Neural crest cell (in vitro differentiated cells): ENCODE measurements around the gene CTIF. TPM values are rescaled to one million over a fixed set of nuclear protein-coding genes. Genes with fewer than 3 reads are reported as not detected.

Source experiments
- DNase-seq: peaks from one replicate; pipeline ENCODE4 v3.0.0; 2021; ENCODE audit warnings: low read depth, mixed read lengths, low spot score
- H3K27ac Mint-ChIP-seq: one replicate; pipeline ENCODE4 v1.8.0; 2021; ENCODE audit warnings: mild to moderate bottlenecking, mixed read lengths; ENCODE audit not compliant: unreplicated experiment
- H3K27me3 Mint-ChIP-seq: 2 replicates; pipeline ENCODE4 v1.8.0; 2021; ENCODE audit warnings: low read depth, mild to moderate bottlenecking, mixed read lengths
- H3K36me3 Mint-ChIP-seq: 2 replicates; pipeline ENCODE4 v1.8.0; 2021; ENCODE audit warnings: low read depth, mild to moderate bottlenecking, mixed read lengths
- H3K4me1 Mint-ChIP-seq: 2 replicates; pipeline ENCODE4 v1.8.0; 2021; ENCODE audit warnings: mixed read lengths
- H3K4me3 Mint-ChIP-seq: one replicate; pipeline ENCODE4 v1.8.0; 2021; ENCODE audit warnings: mild to moderate bottlenecking, mixed read lengths
- H3K9me3 Mint-ChIP-seq: 2 replicates; pipeline ENCODE4 v1.8.0; 2021; ENCODE audit warnings: mixed read lengths
- total RNA-seq: library from RNA; stranded (reverse); gene quantifications from 2 replicates; pipeline ENCODE4 v1.2.1, GENCODE V29; 2021
- TF ChIP-seq, protein P1 (sequence below): fragments of 200-600 bp; sonication (generic); conservative IDR thresholded peaks from 2 replicates; pipeline ENCODE4 v1.5.0; 2021; ENCODE audit warnings: antibody characterized with exemption, mild to moderate bottlenecking

CTIF gene
- total RNA-seq, 1 donor from 2014 or later, result 52.6 TPM

DNA sequence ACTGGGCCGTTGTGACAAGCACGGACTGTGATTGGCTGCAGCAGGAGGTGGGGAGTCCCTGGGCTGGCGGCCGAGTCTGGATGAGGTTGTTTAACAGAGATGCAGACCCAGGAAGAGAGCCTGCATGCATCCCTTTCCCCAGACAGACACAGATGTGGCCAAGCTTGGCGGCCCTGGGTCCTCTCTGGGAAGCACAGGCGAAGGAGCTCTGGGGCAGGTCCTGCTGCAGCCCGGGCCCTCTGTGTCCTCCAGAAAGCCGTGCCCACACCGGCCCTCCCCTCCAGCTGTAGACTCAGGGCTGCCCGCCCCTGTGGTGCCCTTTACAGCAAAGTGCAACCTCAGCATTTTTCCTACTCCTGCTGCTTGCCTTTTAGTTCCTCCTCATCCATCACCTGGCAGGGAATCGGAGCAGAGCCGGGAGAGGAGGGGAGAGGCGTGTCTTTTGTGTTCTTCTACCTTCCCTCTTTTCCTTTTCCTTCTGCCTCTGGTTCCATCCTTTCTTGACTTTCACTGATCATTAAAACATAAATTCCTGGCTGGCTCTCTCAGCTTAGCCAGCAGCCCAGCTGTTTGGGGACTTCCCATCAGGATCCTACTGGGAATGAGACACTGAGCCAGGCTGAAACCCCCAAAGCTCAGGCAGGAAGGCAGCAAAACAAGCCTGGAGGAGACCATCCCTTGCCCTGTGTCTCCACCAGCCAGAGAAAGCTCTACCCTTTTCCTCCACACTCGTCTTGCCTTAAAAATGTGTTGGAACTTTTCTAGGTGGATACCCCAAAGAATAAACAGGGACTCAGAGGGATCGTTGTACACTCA, 75.0 kb downstream of the CTIF start:
- H3K27ac Mint-ChIP-seq, result no peak overlapping the region
- no peak overlapping the region for H3K4me3 Mint-ChIP-seq
- peaks cover 14% of the 10 kb centered on the region for H3K4me1 Mint-ChIP-seq
- no peaks in the 10 kb centered on the region for H3K27me3 Mint-ChIP-seq
- TF ChIP-seq, protein P1, sequence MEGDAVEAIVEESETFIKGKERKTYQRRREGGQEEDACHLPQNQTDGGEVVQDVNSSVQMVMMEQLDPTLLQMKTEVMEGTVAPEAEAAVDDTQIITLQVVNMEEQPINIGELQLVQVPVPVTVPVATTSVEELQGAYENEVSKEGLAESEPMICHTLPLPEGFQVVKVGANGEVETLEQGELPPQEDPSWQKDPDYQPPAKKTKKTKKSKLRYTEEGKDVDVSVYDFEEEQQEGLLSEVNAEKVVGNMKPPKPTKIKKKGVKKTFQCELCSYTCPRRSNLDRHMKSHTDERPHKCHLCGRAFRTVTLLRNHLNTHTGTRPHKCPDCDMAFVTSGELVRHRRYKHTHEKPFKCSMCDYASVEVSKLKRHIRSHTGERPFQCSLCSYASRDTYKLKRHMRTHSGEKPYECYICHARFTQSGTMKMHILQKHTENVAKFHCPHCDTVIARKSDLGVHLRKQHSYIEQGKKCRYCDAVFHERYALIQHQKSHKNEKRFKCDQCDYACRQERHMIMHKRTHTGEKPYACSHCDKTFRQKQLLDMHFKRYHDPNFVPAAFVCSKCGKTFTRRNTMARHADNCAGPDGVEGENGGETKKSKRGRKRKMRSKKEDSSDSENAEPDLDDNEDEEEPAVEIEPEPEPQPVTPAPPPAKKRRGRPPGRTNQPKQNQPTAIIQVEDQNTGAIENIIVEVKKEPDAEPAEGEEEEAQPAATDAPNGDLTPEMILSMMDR, result no peak
- DNase-seq, result no peak
- no peaks in the 10 kb centered on the region for H3K9me3 Mint-ChIP-seq
- H3K36me3 Mint-ChIP-seq, result no peaks in the 10 kb centered on the region

DNA sequence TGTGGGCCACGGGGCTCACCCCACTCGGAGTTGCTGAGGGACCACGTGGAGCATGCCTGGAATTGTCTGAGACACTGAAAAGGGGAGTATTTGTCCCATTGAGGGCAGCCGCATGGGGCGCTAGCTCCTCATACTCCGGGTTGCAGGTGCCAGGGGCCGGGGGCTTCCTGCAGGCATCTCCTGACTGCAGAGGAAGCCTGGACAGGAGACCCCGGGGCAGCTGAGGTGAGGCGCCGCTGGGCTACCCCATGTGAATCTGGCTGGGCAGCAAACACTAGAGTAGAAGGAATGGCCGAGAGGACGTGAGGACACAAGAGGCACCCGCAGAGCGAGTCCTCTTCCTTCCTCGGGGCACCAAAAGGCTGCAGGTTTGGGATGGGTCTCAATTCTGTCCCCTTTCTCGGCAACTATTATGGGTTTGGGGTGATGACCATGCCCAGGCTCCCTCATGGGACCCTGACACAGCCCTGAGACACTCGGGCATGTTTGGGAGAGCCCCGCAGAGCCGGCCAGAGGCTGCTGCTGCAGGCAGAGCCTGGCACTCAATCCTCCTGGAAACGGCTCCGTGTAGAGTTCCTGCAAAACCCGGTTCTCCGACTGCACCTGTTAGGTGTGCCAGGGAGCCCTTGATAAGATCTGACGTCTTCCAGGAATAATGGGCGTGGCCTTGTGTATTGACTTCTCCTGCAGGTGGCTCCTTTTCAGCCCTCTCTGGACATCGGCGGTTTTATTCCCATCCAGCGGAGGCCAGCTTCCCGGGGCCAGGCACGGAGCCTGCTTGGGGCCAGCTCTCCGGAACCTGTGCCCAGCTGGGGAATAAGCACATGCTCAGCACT, 77.0 kb downstream of the CTIF start:
- H3K9me3 Mint-ChIP-seq, result no peaks in the 10 kb centered on the region
- peaks cover 14% of the 10 kb centered on the region for H3K4me1 Mint-ChIP-seq
- DNase-seq, result no peak
- no peaks in the 10 kb centered on the region for H3K27me3 Mint-ChIP-seq
- peak overlapping the region; percentile 35 for H3K27ac Mint-ChIP-seq
- H3K4me3 Mint-ChIP-seq, result no peak overlapping the region
- peaks cover 3% of the 10 kb centered on the region for H3K36me3 Mint-ChIP-seq
- TF ChIP-seq, protein P1, result no peak

DNA sequence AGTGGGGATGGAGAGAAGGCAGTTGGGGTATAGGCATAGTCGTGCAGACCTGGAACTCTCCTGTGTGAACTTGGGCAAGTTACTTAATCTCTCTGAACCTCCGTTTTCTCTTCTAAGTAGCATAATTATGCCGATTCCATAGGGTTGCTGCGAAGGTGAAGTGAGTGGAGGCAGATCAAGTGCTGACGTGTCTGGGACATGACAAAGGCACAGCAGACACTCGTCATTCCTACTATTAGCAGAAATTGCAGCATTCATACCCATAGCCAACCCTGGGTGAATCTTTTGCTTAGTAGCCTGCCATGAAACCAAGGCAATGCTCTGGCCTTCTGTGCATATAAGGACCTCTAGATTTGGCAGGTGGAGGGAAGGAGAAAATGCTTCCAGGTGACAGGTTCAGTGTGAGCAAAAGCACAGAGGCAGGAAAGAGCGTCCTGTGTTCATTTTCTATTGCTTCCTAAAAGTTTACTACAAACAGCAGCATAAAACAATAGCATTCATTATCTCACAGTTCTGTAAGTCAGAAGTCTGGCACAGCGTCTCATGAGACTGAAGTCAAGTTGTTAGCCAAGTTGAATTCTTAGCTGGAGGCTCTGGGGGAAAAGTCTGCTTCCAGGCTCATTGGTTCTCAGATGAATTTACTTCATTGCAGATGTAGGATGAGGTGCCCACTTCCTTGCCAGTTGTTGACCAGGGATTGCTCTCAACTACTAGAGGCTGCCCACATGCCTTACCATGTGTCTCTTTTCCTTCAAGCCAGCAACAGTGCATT, 77.8 kb downstream of the CTIF start:
- peaks cover 11% of the 10 kb centered on the region for H3K4me1 Mint-ChIP-seq
- H3K36me3 Mint-ChIP-seq, result peaks cover 3% of the 10 kb centered on the region
- DNase-seq, result no peak
- H3K27ac Mint-ChIP-seq, result no peak overlapping the region
- H3K4me3 Mint-ChIP-seq, result no peak overlapping the region
- no peaks in the 10 kb centered on the region for H3K27me3 Mint-ChIP-seq
- TF ChIP-seq, protein P1, result no peak
- no peaks in the 10 kb centered on the region for H3K9me3 Mint-ChIP-seq

DNA sequence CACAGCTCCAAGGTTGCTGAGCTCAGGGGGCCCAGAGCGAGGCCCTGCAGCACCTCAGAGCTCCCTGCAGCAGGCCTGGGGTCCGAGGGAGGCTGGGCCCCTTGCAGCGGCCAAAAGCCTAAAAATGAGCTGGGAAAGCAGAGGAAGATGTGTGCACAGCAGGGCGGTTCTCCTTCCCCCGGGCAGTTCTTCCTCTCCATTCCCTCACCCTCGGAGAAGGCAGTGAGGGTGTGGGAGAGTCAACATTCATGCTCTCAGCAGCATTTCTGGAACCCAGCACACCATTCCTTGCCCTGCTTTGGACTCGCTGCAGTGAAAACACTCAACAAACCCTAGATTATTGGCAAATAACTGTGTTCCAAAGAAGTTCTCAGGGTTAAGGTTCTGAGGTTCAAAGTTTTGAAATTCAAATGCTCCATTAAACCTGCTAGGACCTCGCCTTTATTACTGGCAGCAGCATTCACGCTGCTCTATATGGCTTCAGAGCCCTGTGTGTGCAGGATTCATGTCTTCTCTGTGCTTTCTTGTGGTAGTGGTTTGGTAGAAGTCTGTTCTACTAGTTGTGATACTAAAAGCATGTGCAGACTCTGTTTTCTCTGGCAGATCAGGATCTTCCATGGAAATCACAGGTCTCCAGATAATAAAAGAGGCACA, 79.1 kb downstream of the CTIF start:
- Mint-ChIP-seq H3K27me3 (no peaks in the 10 kb centered on the region), H3K9me3 (no peaks in the 10 kb centered on the region), H3K36me3 (peaks cover 3% of the 10 kb centered on the region), H3K27ac (peak overlapping the region; percentile 75), H3K4me3 (no peak overlapping the region), H3K4me1 (peaks cover 8% of the 10 kb centered on the region)
- TF ChIP-seq, protein P1, result no peak
- DNase-seq, result no peak

DNA sequence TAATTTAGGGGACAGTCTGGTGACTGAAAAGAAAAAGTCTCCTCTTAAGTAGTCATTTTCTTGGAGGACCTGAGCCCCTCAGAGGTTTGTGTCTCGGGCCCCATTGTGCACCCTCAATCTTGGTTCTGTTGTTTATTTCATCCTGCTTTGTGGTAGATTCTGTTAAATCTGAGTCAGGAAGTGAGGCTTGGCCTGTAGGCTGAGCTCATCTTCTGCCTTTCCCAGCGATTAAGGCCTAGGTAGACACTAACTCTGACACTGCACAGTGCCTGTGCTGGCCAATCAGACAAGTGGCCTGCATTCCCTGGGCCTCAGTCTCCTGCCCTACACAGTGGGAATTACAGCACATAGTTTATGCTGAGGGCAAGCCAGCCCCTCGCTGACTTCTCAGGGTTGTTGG, 80.2 kb downstream of the CTIF start:
- H3K9me3 Mint-ChIP-seq, result no peaks in the 10 kb centered on the region
- H3K36me3 Mint-ChIP-seq, result peaks cover 3% of the 10 kb centered on the region
- H3K27me3 Mint-ChIP-seq, result no peaks in the 10 kb centered on the region
- H3K4me1 Mint-ChIP-seq, result peaks cover 5% of the 10 kb centered on the region
- H3K27ac Mint-ChIP-seq, result peak overlapping the region; percentile 3
- no peak for DNase-seq
- no peak overlapping the region for H3K4me3 Mint-ChIP-seq
- TF ChIP-seq, protein P1, result no peak
